RWPE2 (cell line): ENCODE data around the gene PRTG.

ENCODE experiments used
- ATAC-seq: fragments of 200-7000 bp; cut with Tn5 transposase; 3 replicates; pipeline ENCODE4 v1.9.1; 2021; ENCODE audit warnings: low read depth
- DNase-seq: peaks from one replicate; pipeline ENCODE4 v3.0.0-alpha.2; 2020; ENCODE audit warnings: low spot score
- H3K27ac ChIP-seq: fragments of 450-650 bp; 2 replicates; pipeline ENCODE4 v1.5.1; 2017; ENCODE audit warnings: mild to moderate bottlenecking; ENCODE audit not compliant: poor library complexity, severe bottlenecking
- H3K27me3 ChIP-seq: fragments of 250-450 bp; sonication (Bioruptor Pico); 2 replicates; pipeline ENCODE4 v1.5.1; 2021; ENCODE audit warnings: mild to moderate bottlenecking, moderate library complexity; ENCODE audit not compliant: insufficient read depth, poor library complexity, severe bottlenecking
- H3K36me3 ChIP-seq: fragments of 250-450 bp; sonication (Bioruptor Pico); 2 replicates; pipeline ENCODE4 v1.5.1; 2020; ENCODE audit warnings: low read depth, mild to moderate bottlenecking, moderate library complexity
- H3K4me1 ChIP-seq: fragments of 250-450 bp; sonication (Bioruptor Pico); 2 replicates; pipeline ENCODE4 v1.5.1; 2021; ENCODE audit warnings: mild to moderate bottlenecking, moderate library complexity; ENCODE audit not compliant: insufficient read depth, poor library complexity, severe bottlenecking
- H3K4me3 ChIP-seq: fragments of 250-450 bp; sonication (Bioruptor Pico); 2 replicates; pipeline ENCODE4 v1.5.1; 2021; ENCODE audit warnings: mild to moderate bottlenecking, moderate library complexity; ENCODE audit not compliant: severe bottlenecking
- H3K9me3 ChIP-seq: fragments of 250-450 bp; sonication (Bioruptor Pico); 2 replicates; pipeline ENCODE4 v1.5.1; 2021; ENCODE audit warnings: mild to moderate bottlenecking, moderate library complexity; ENCODE audit not compliant: severe bottlenecking
- TF ChIP-seq, protein P1 (sequence below): fragments of 450-650 bp; IDR thresholded peaks from one replicate; pipeline ENCODE4 v1.5.1; 2017; ENCODE audit warnings: mild to moderate bottlenecking, moderate library complexity; ENCODE audit not compliant: poor library complexity, severe bottlenecking

The PRTG gene

DNA sequence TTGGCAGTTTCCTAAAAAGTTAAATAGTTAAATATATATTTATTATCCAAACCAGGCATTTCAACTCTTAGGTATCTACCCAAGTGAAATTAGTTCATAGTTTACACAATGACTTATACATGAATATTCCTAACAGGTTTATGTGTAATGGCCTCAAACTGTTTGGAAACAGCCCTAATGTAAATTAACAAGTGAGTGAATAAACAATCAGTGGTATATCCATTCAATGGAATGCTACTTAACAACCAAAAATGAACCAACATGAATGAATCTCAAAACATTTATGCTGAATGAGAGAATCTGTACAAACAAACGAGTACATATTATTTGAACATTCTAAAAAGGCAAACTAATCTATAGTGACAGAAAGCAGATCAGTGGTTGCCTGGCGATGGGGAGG is 33.5 kb downstream of the PRTG start:
- ATAC-seq (no peak), DNase-seq (no peak)
- Histone ChIP-seq H3K9me3 (no peaks in the 10 kb centered on the region), H3K4me1 (no peaks in the 10 kb centered on the region), H3K27ac (no peak overlapping the region), H3K4me3 (no peak overlapping the region), H3K36me3 (no peaks in the 10 kb centered on the region), H3K27me3 (no peaks in the 10 kb centered on the region)
- TF ChIP-seq, protein P1, sequence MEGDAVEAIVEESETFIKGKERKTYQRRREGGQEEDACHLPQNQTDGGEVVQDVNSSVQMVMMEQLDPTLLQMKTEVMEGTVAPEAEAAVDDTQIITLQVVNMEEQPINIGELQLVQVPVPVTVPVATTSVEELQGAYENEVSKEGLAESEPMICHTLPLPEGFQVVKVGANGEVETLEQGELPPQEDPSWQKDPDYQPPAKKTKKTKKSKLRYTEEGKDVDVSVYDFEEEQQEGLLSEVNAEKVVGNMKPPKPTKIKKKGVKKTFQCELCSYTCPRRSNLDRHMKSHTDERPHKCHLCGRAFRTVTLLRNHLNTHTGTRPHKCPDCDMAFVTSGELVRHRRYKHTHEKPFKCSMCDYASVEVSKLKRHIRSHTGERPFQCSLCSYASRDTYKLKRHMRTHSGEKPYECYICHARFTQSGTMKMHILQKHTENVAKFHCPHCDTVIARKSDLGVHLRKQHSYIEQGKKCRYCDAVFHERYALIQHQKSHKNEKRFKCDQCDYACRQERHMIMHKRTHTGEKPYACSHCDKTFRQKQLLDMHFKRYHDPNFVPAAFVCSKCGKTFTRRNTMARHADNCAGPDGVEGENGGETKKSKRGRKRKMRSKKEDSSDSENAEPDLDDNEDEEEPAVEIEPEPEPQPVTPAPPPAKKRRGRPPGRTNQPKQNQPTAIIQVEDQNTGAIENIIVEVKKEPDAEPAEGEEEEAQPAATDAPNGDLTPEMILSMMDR, result no peak

GRCh38 chr15:55708720-55709119 is 34.2 kb downstream of the PRTG start:
- no peak overlapping the region for H3K4me3 ChIP-seq
- no peaks in the 10 kb centered on the region for H3K27me3 ChIP-seq
- DNase-seq, result no peak
- H3K4me1 ChIP-seq, result no peaks in the 10 kb centered on the region
- H3K36me3 ChIP-seq, result no peaks in the 10 kb centered on the region
- TF ChIP-seq, protein P1, result no peak
- H3K9me3 ChIP-seq, result no peaks in the 10 kb centered on the region
- ATAC-seq, result no peak
- H3K27ac ChIP-seq, result no peak overlapping the region

DNA sequence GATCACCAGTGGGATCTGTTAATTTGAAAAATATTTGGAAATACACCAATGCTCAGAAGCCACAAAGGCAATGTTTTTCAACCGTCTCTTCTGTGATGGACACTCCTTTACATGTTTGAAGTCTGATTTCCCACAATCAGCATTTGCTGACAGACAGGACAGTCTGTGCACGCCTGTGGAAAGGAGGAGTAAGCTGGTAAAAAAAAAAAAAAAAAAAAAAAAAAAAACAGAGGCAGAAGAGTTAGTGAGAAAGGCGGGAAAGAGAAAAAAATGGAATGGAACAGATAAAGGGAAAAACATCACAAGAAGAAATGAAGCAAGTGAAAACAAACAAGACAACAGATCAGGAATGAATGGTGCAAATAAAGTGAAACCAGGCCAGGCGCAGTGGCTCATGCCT is 35.0 kb downstream of the PRTG start:
- no peaks in the 10 kb centered on the region for H3K36me3 ChIP-seq
- H3K27me3 ChIP-seq, result no peaks in the 10 kb centered on the region
- no peaks in the 10 kb centered on the region for H3K9me3 ChIP-seq
- TF ChIP-seq, protein P1, result no peak
- H3K4me3 ChIP-seq, result no peak overlapping the region
- no peaks in the 10 kb centered on the region for H3K4me1 ChIP-seq
- H3K27ac ChIP-seq, result no peak overlapping the region
- ATAC-seq (no peak), DNase-seq (no peak)

GRCh38 chr15:55707518-55707917 is 35.4 kb downstream of the PRTG start:
- TF ChIP-seq, protein P1, result no peak
- no peaks in the 10 kb centered on the region for H3K4me1 ChIP-seq
- H3K9me3 ChIP-seq, result no peaks in the 10 kb centered on the region
- no peaks in the 10 kb centered on the region for H3K36me3 ChIP-seq
- ATAC-seq, result no peak
- H3K27me3 ChIP-seq, result no peaks in the 10 kb centered on the region
- H3K27ac ChIP-seq, result no peak overlapping the region
- no peak for DNase-seq
- H3K4me3 ChIP-seq, result no peak overlapping the region

DNA sequence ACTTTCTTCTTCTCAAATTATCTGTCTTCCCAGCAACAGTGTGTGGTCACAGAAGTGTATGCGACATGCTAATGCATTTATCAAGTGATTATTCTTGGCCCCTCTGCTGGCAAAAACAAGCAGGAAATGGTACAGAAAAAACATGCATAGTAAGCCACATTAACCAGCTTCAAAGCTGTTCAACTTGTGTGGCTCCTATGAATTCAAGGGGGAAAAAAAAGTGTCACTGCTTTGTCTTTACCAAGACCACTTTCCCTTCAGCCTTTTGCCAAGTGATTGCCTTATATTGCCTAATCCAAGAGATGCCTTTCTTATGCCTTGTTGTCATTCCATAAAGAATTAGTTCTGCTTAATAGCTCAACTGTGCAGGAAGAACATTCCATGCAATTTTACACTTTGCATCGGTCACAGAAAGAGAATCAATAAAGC is 39.1 kb downstream of the PRTG start:
- DNase-seq (no peak), ATAC-seq (no peak)
- no peaks in the 10 kb centered on the region for H3K4me1 ChIP-seq
- TF ChIP-seq, protein P1, result no peak
- H3K27ac ChIP-seq, result no peak overlapping the region
- no peaks in the 10 kb centered on the region for H3K36me3 ChIP-seq
- no peak overlapping the region for H3K4me3 ChIP-seq
- no peaks in the 10 kb centered on the region for H3K9me3 ChIP-seq
- H3K27me3 ChIP-seq, result no peaks in the 10 kb centered on the region
